ENCODE measurements around the gene UBE2G1. TPM values are rescaled to one million over a fixed set of nuclear protein-coding genes. Genes with fewer than 3 reads are reported as not detected.

UBE2G1 gene
- polyA plus RNA-seq, 1 donor from 2014 or later = 65.8 TPM

- H3K9ac ChIP-seq (ENCODE audit: low read length) = no peak overlapping the region
- no peaks in the 10 kb centered on the region for H4K20me1 ChIP-seq (ENCODE audit: insufficient read depth)
- H2AFZ ChIP-seq (ENCODE audit: low read depth, low read length) = no peak overlapping the region
- no peaks in the 10 kb centered on the region for H3K9me2 ChIP-seq (ENCODE audit: insufficient read depth, low read length)
- no peaks in the 10 kb centered on the region for H3K36me3 ChIP-seq (ENCODE audit: insufficient read depth, low read length)
- H3K4me2 ChIP-seq (ENCODE audit: low read length) = no peak overlapping the region
- H3K27me3 ChIP-seq (ENCODE audit: insufficient read depth, low read depth, low read length) = no peaks in the 10 kb centered on the region
- H3K9me3 ChIP-seq (ENCODE audit: low read length) = no peaks in the 10 kb centered on the region
- H3K79me2 ChIP-seq (replicated peaks; ENCODE audit: insufficient read depth, low read length) = no peaks in the 10 kb centered on the region
- H3K27ac ChIP-seq (ENCODE audit: low read length) = no peak overlapping the region
- TF ChIP-seq CTCF (IDR thresholded peaks at IDR 0.05; ENCODE audit: poor library complexity, severe bottlenecking) (no peak), RAD21 (conservative IDR thresholded peaks at IDR 0.05) (no peak), MXI1 (conservative IDR thresholded peaks at IDR 0.05; ENCODE audit: poor library complexity, severe bottlenecking) (no peak), TAF1 (IDR thresholded peaks at IDR 0.05; ENCODE audit: low read depth) (no peak), REST (IDR thresholded peaks at IDR 0.05; ENCODE audit: borderline replicate concordance) (no peak)
- no peaks in the 10 kb centered on the region for H3F3A ChIP-seq (ENCODE audit: insufficient read depth, low read length, poor library complexity, severe bottlenecking)
- no peak overlapping the region for H3K4me3 ChIP-seq (ENCODE audit: low read length)
These were observed 22.6 kb upstream of the UBE2G1 start for GRCh38 chr17:4389079-4389478.

GRCh38 chr17:4387137-4387536 is 20.7 kb upstream of the UBE2G1 start:
- Histone ChIP-seq H3K4me2 (ENCODE audit: low read length) (no peak overlapping the region), H3F3A (ENCODE audit: insufficient read depth, low read length, poor library complexity, severe bottlenecking) (no peaks in the 10 kb centered on the region), H3K9me2 (ENCODE audit: insufficient read depth, low read length) (no peaks in the 10 kb centered on the region), H3K9me3 (ENCODE audit: low read length) (no peaks in the 10 kb centered on the region), H3K9ac (ENCODE audit: low read length) (no peak overlapping the region), H3K36me3 (ENCODE audit: insufficient read depth, low read length) (no peaks in the 10 kb centered on the region), H3K27ac (ENCODE audit: low read length) (no peak overlapping the region), H3K4me3 (ENCODE audit: low read length) (no peak overlapping the region), H4K20me1 (ENCODE audit: insufficient read depth) (no peaks in the 10 kb centered on the region), H3K27me3 (ENCODE audit: insufficient read depth, low read depth, low read length) (no peaks in the 10 kb centered on the region), H3K79me2 (replicated peaks; ENCODE audit: insufficient read depth, low read length) (no peaks in the 10 kb centered on the region), H2AFZ (ENCODE audit: low read depth, low read length) (no peak overlapping the region)
- TF ChIP-seq REST (IDR thresholded peaks at IDR 0.05; ENCODE audit: borderline replicate concordance) = no peak
- no peak for TF ChIP-seq EZH2 (IDR thresholded peaks at IDR 0.05; ENCODE audit: borderline replicate concordance, insufficient read depth, low read length, poor library complexity, severe bottlenecking)
- no peak for TF ChIP-seq EP300 (conservative IDR thresholded peaks at IDR 0.05; ENCODE audit: poor library complexity, severe bottlenecking)
- TF ChIP-seq RAD21 (conservative IDR thresholded peaks at IDR 0.05) = no peak
- TF ChIP-seq MXI1 (conservative IDR thresholded peaks at IDR 0.05; ENCODE audit: poor library complexity, severe bottlenecking) = no peak
- TF ChIP-seq SMC3 (conservative IDR thresholded peaks at IDR 0.05; ENCODE audit: poor library complexity) = no peak
- no peak for TF ChIP-seq CTCF (IDR thresholded peaks at IDR 0.05; ENCODE audit: poor library complexity, severe bottlenecking)
- no peak for TF ChIP-seq TAF1 (IDR thresholded peaks at IDR 0.05; ENCODE audit: low read depth)
- no peak for TF ChIP-seq POLR2AphosphoS5 (IDR thresholded peaks at IDR 0.05)

Measured in neural cell (in vitro differentiated cells).